ENCODE results near the gene SCYL3. TPM values are rescaled to one million over a fixed set of nuclear protein-coding genes. Genes with fewer than 3 reads are reported as not detected.

SCYL3 gene
- 2.9 and 5.9 TPM in 2 replicates for total RNA-seq

GRCh38 chr1:169893645-169894423 lies at the start of gene SCYL3:
Gene SCYL3 (minus strand): TSS chr1:169893896. CDS start chr1:169888840, 5,056 bp downstream.

Other genes starting within 250 kb of the SCYL3 start
- gene SELL, start 182.3 kb downstream of the SCYL3 start, total RNA-seq: 0.12 and 0.34 TPM in 2 replicates
- not detected in 2 replicates for gene SELE, start 159.8 kb downstream of the SCYL3 start, total RNA-seq
- 2.9 and 6.1 TPM in 2 replicates for gene METTL18, start 99.0 kb downstream of the SCYL3 start, total RNA-seq
- 12.8 and 19.0 TPM in 2 replicates for gene KIFAP3, start 180.8 kb upstream of the SCYL3 start, total RNA-seq